Right lobe of liver (tissue), 4 donors: Measurements from ENCODE around the gene TTLL12.

Experiments
- CTCF ChIP-seq, 4 donors: fragments of 200-600 bp in 3 of 4; fragments of 450-650 bp in 1 of 4; IDR thresholded peaks; one replicate each; pipeline versions ENCODE4 v1.5.1 to v1.8.0; 2016 to 2022; ENCODE audit warnings: antibody characterized with exemption in 4 of 4, mild to moderate bottlenecking in 2 of 4
- POLR2A ChIP-seq: fragments of 450-650 bp; IDR thresholded peaks from one replicate; pipeline ENCODE4 v1.6.1; 2017; ENCODE audit warnings: antibody characterized with exemption, mild to moderate bottlenecking
- donor health status: DM: no; HTN: no; CAD: no.
- donor health status: DM: no; HTN: no; CAD: no.
- donor health status: DM: no; HTN: yes; CAD: no.

- TF ChIP-seq POLR2A (no peak), CTCF (IDR thresholded peaks at IDR 0.05) (no peak)
These were observed 36.1 kb upstream of the TTLL12 start for GRCh38 chr22:43222987-43223386.
